HG03457 (cell line): ENCODE results near the gene OR52E5.
A peak's percentile ranks its signal among the peaks of the same experiment; 100 is the strongest.

ENCODE experiments used
- ATAC-seq: cut with Tn5 transposase; IDR thresholded peaks from one replicate; pipeline ENCODE4 v1.9.1; 2021; ENCODE audit warnings: moderate number of reproducible peaks; ENCODE audit not compliant: unreplicated experiment

OR52E5 gene

DNA sequence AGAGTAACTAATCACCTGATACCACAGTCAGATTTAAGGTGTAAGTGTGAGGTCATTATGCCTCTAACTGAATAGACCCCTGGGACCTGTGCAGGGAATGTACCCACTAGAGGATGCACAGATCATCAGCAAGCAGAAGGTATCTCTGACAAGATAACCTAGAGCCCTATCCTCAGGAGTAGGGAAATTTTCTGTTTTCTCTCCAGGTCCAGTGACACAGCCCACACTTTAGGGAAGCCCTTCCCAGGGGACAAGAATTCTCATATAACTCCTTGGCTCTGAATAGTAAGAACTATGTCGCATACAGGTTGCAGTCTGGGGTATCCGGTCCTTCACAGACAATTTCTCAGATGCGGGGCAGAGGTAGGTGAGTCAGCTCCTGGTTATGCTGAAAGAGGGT is at the start of gene OR52E5:
Gene OR52E5 (plus strand): TSS at position 301 of the 400 bp plus-strand sequence. CDS start 7,569 bp downstream, outside the sequence.
- no peak for ATAC-seq

DNA sequence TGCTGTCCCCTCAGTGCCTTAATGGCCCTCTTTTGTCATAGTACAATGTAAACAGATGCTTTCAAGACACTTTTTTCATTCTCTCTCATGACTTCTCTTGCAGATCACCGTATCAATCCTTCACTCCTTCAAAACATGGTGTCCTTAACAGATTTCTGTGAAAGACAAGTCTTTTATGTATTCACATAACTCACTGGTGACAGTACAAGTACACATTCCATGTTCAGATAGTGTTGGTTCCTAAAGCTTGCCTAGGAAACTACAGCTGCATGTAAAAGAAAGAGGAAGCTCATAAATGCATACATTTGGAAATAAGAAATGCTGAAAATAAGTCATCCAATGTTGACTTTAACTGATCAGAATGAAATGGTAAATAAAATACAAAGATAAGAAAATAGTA is 46.3 kb upstream of the OR52E5 start:
- no peak for ATAC-seq

DNA sequence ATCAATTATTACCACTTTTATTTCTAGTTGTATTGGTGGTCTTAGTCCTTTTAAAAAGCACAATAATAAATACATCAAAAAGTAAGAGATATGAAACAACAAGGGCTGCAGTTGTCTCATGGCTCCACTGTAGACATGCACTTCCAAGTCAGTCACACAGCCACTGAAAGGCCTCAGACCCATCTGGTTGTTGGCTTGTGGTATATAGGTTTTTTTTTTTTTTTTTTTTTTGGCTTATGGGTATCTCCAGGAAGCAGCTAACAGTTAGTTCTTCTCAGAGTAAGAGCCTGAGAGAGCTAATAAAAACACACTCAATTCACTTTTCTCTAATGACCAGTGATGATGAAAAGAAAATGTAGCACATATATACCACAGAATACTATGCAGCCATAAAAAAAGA is 45.3 kb upstream of the OR52E5 start:
- ATAC-seq = no peak

DNA sequence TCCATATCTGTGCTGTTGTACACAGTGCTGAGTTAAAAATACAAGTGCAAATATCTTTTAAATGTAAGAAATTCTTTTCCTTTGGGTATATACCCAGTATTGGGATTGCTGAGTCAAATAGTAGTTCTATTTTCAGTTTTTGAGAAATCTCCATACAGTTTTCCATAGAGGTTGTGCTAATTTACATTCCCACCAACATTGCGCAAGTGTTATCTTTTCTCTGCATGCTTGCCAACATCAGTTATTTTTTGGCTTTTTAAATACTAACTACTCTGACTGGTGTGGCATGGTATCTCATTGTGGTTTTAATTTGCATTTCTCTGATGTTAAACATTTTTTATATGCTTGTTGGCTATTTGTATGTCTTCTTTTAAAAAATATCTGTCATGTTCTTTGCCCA is 42.0 kb upstream of the OR52E5 start:
- ATAC-seq = no peak

DNA sequence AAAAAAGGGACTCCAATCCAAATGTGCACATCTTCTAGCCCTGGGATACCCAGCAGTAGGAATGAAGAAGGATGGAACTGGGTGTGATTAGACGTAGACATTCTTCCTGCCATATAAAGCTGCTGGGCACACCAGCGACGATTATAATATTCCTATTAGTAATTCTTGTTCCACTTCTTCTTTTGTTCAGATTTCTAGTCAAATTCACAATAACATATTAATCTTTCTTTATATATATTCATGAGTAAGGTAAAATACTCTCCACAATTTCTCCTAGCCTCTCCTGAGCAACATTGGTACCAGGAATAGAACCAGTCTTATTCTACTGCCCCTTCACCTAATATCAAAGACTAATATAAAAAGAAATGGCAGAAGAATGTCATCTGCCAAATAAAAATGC is 35.4 kb upstream of the OR52E5 start, which contains the start of gene OR52E8:
Gene OR52E8 (minus strand): TSS at position 101 of the 400 bp plus-strand sequence. CDS start 0 bp downstream, at position 101.
- ATAC-seq = no peak

DNA sequence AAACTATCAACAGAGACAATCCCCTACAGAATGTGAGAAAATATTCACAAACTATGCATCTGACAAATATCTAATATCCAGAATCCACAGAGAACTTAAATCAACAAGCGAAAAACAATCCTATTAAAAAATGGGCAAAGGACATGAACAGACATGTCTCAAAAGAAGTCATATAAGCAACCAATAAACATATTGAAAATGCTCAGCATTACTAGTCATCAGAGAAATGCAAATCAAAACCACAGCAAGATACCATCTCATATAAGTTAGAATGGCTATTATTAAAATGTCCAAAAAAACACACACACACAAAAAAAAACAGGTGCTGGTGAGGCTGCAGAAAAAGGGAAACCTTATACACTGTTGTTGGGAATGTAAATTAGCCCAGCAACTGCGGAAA is 27.2 kb upstream of the OR52E5 start:
- ATAC-seq = no peak

DNA sequence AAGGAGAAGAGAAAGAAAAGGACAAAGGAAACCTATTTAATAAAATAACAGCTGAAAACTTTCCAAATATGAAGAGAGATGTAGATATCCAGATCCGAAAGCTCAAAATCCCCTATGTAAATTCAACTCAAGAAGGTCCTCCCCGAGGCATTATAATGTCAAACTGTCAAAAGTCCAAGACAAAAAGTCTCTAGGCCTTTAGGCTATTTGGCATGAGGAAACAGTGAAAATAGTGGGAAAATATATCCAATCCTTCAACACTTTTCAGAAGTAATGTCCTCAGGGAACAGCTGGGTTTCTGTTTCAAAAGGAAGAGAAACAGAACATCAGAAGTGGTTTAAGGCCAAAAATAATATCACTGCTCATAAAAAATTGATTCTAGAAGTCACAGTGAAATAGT is 14.4 kb upstream of the OR52E5 start:
- ATAC-seq = no peak

DNA sequence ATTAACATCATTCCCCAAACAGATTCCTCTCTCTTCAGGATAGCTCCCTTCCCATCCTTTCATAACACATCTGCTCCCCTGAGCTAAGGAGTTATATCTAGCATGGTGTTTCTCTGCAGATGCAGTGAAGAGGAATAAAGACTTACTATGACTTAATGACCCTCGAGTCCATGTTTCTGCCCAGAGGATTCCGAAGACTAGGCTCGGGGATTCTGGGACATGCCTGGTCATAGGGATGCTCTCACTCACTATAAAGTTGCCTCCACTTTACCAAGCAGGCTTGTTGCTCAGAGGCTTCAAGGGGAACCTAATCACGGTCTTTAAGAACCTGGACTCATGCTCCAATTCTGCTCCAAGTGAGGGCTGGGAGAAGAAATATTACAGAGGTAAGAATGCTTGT is 12.7 kb upstream of the OR52E5 start, which contains the start of gene OR52E4:
Gene OR52E4 (plus strand): TSS at position 301 of the 400 bp plus-strand sequence. CDS start 3,664 bp downstream, outside the sequence.
- ATAC-seq = no peak

DNA sequence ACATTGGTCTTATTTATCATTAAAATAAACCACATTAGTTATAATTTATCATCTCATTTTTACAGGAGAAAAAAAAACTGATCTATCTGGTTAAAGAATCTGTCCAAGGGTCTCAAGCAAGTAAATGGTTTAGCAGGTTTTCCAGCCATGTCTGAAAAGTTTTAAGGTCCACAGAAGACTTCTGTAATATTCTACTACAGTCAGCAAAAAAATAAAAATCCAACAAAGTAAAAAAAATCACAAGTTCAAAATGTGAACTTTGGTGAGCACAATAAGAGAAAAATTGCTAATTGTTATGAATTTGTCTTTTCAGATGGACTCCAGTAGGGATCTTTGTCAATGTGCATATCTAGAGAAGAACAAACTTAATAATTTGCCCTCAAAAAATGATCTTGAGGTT is 11.3 kb upstream of the OR52E5 start:
- no peak for ATAC-seq

DNA sequence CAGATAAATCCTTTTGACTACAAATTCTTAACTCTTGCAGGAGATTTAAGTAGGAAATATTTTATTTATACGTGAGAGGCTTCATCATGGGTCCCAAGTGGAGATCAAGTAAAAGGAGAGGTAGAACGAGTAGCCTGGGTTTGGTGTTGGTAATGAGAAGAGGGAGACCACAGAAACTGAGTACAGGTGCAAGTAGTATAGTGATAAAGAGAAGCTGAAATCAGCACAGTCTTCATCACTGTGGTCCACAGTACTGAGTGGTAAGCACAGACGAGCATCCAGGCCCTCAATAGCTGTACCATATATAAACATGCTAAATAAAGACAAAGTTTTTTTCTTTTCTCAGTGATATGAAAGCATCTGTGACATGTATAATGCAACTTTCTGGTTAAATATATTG is 5.8 kb upstream of the OR52E5 start:
- no peak for ATAC-seq

DNA sequence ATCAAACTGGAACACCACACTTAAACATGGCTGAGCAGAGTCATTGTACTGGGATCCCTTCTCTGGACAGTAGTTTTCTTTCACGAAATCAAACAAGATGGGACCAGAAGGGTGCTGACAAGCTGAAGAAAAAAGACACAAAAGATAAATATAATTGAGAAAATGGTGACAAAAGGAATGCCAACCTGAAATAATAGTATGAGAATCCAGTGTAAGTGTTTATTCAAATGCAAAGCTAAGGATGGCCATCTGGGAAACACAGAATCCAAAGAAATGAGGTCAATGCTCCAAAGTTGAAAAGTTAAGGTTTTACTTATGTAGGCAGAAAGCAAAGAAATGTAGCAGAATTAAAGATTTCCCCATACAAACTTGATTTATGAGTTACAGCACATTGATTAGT is 5.3 kb upstream of the OR52E5 start:
- no peak for ATAC-seq

DNA sequence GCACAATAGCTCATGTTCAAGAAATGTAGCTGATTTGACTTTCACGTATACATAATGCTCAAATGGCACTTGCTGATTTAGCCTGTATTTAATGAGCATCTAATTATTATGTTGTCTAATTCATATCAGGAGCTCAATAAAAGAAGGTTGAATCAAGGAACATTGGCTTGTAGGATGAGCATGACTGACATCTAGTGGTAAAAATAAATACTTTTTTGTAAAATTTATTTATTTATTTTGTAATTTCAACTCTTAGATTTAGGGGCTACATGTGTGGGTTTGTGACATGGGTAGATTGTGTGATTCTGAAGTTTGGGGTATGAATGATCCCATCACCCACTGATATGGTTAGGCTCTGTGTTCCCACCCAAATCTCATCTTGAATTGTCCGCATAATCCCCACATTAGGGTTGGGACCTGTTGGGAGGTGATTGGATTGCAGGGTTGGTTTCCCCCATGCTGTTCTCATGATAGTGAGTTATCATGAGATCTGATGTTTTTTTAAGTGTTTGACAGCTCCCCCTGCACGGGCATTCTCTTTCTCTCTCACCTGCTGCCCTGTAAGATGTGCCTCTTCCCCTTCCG is 1.7 kb upstream of the OR52E5 start:
- ATAC-seq = no peak

DNA sequence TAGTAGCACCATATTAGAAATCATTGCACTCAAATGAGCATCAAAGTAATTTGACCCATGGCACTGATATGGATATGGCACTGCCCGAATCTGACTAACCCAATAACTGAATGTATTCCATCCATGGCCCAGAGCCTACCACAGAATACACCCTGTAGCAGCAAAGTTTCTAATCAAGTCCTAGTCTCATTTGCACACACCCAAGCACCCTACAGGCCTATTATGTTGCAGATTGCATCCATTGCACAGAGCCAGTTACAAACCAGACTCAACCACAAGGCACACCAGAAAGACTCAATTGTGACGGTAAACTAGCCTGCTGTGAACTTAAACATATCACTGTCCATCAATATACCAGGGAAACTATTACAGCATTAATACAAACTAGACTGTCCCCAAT is 6.5 kb downstream of the OR52E5 start:
- ATAC-seq = no peak

DNA sequence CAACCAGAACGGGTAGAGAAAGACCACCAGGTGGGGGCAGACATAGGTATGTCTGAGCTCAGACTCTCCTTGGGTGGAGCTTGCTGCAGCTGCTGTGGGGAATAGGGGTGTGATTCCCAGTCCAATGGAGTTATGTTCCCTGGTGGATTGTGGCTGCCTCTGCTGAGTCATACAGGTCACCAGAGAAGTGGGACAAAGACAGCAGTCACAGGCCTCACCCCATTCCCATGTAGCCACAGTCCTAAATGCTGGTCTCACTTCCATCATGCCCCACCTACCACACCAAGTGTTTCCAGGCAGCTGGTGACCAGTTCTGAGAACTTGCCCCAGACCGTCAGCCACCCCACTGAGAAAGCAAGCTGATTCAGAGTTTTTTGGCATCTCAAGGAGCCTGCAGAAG is 17.5 kb downstream of the OR52E5 start:
- no peak for ATAC-seq

DNA sequence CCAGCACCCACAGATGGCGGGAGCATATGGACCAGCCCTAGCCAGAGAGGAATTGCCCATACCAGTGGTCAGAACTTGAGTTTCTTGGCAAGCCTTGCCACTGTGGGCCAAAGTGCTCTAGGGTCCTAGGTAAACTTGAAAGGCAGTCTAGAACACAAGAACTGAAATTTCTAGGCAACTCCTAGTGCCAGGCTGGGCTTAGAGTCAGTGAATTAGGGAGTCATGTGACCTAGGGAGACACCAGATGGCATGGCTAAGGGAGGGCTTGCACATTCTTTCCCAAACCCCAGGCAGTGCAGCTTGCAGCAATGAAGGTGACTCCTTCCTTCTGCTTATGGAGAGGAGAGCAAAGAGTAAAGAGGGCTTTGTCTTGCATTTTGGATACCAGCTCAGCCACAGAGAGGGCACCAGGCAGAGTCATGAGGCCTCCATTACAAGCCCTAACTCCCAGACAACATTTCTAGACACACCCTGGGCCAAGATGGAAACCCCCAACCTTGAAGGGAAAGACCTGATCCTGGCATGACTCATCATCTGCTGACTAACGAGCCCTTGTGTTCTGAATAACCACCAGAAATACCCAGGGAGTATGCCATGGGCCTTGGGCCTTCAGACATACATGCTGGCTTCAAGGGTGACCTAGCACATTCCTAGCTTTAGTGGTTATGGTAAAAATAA is 29.9 kb downstream of the OR52E5 start:
- ATAC-seq = peak; percentile 86

DNA sequence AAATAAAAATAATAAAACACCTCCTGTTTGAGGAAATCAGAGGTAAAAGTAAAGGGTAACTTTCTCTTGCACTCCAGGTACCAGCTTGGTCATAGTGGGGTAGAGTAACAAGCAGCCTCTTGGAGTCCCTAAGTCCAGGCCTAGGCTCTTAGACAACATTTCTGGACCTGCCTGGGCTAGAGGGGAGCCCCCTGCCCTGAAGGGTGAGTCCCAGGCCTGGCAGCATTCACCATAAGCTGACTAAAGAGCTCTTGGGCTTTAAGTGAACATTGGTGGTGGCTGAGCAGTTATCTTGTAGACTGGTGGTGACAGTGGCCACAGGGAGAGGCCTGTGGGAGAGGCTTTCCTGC is 30.4 kb downstream of the OR52E5 start:
- ATAC-seq = peak; percentile 37

DNA sequence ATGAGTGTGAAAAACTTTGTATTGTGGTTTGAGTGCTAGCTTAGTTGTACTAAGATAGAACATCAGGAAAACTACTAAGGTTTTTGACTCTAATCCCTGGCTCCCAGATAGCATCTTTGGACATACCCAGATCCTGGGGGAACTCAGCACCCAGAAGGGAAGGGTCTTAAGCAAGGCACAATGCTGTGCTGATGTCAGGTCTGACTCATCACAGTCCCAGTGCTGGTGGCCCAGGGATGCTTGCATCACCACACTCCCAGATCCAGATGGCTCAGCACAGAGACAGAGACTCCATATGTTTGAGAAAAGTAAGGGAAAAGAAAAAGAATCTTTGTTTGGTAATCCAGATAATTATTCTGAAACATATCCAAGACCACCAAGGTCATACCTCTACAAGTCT is 30.8 kb downstream of the OR52E5 start:
- no peak for ATAC-seq

DNA sequence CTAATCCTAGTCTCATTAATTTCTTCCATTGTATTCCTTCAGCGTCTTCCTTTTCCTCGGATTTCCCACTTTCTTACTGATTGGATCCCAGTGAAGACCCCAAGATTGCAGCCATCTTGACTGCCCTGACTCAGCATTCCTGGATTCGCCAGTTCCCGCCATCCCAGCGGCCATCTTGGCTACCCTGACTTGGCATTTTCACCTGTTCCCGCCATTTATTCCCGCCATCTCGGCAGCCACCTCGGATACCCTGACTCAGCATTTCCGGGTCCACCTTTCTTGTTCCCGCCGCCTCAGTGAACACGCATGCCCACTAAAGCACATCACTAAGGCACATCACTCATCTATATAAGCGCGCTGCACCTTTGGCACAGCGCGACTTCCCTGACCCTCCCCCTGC is 35.3 kb downstream of the OR52E5 start:
- no peak for ATAC-seq

DNA sequence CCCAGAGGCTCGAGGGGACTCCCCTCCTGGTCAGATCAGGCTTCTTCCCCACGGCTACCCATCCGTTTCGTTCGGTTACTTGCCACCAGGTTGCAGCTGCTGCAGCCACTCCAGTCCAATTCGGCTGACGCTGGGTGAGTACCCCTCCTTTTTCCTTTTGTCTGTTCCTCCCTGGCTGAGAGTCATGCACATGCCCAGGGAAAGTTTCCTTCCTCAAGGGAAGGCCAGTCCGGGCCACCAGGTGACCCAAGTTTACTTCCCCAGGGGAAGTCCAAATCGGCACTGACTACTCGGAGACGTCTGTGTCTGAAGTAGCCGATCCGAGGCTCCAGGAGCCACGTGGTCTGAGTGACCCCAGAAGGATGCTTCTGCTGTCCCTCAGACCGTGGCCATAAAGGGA is 35.8 kb downstream of the OR52E5 start:
- no peak for ATAC-seq

DNA sequence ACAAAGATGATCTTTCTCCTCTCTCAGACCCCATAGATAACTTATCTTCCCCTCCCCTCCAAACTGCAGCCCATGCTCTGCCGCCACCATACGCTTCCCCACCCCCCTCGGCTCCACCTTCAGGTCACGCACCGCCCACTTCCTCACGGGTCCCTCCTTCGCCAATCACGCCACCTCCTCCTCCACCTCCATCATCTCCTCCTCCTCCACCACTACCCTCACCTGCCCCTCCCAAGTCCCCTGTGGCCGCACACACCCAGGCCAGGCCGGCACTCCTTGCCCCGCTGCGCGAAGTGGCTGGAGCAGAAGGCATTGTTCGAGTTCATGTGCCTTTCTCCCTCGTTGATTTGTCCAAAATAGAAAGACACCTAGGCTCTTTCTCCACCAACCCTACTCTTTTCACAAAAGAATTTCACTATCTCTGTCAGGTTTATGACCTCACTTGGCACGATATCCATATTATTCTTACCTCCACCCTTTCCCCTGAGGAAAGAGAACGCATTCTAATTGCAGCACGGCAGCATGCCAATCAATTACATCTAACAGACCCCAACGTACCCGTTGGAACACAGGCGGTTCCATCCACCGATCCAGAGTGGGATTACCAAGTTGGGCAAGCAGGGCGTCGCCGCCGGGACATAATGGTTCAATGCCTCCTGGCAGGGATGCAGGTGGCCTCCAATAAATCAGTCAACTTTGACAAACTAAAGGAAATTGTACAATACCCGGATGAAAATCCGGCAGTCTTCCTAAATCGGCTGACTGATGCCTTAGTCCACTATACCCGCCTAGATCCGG is 36.8 kb downstream of the OR52E5 start:
- no peak for ATAC-seq

DNA sequence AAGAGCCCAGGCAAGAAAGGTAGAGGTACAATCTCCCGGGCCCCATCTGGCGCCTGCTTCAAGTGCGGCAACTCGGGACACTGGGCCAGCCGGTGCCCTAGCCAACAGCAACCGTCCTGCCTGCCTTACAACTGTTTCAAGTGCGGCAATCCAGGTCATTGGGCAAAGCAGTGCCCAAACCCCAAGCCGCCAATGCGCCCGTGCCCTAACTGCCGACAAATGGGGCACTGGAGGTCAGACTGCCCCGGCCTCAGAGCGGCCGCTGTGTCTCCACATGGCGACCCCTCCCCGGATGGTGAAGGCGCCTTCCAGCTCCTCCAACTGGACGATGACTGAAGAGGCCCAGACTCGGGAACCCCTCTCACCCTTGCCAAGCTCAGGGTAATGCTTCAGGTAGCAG is 37.6 kb downstream of the OR52E5 start:
- ATAC-seq = no peak

DNA sequence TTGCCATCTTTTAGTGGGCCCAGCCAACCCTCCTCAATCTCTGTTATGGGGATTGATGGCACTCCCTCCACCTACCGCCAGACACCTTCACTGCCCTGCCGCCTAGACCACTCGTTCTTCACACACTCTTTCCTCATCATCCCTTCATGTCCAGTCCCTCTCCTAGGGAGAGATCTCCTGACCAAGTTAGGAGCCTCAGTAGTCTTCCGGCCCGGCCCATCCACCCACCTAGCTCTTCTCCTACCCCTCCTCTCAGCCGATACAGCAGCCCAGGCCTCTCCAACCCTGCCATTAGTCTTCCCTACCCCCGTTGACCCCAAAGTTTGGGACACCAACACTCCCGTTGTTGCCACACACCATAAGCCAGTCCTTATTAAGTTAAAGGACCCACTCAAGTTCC is 38.1 kb downstream of the OR52E5 start:
- ATAC-seq = no peak
